Epithelial cell of esophagus (primary cell): ENCODE data around the gene PRKD1.
"Not testable (repeated sequence)": the region's sequence is repeated elsewhere in the genome, so short reads cannot be mapped to it uniquely, and the experiment has no call there.

ENCODE experiments used
- DNase-seq: peaks from one replicate; pipeline ENCODE4 v3.0.0; 2010; ENCODE audit warnings: low read depth
- H3K4me3 ChIP-seq: 2 replicates; pipeline ENCODE4 v1.5.1; 2011; ENCODE audit warnings: mild to moderate bottlenecking, low read length, control low read depth
- TF ChIP-seq, protein P1 (sequence below): IDR thresholded peaks from 2 replicates; pipeline ENCODE4 v1.5.1; 2011; ENCODE audit warnings: low read depth, mild to moderate bottlenecking, low read length, control low read depth, inconsistent platforms; ENCODE audit not compliant: insufficient read depth; ENCODE audit errors: missing control alignments

The PRKD1 gene

DNA sequence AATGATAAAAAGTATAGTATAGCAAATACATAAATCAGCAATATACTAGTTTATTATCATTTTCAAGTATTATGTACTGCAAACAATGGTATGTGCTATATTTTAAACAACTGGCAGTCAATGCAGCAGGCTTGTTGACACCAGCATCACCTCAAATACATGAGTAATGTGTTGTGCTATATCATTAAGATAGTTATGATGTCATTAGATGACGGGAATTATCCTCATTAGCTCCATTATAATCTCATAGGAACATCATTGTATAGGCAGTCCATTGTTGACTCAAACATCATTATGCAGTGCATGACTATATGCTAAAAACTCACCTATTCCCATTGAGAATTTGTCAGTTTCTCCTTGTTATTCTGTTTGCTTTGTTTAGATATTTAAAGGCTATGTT, 85.4 kb downstream of the PRKD1 start:
- H3K4me3 ChIP-seq, result no peak overlapping the region
- TF ChIP-seq, protein P1, sequence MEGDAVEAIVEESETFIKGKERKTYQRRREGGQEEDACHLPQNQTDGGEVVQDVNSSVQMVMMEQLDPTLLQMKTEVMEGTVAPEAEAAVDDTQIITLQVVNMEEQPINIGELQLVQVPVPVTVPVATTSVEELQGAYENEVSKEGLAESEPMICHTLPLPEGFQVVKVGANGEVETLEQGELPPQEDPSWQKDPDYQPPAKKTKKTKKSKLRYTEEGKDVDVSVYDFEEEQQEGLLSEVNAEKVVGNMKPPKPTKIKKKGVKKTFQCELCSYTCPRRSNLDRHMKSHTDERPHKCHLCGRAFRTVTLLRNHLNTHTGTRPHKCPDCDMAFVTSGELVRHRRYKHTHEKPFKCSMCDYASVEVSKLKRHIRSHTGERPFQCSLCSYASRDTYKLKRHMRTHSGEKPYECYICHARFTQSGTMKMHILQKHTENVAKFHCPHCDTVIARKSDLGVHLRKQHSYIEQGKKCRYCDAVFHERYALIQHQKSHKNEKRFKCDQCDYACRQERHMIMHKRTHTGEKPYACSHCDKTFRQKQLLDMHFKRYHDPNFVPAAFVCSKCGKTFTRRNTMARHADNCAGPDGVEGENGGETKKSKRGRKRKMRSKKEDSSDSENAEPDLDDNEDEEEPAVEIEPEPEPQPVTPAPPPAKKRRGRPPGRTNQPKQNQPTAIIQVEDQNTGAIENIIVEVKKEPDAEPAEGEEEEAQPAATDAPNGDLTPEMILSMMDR, result no peak
- no peak for DNase-seq

DNA sequence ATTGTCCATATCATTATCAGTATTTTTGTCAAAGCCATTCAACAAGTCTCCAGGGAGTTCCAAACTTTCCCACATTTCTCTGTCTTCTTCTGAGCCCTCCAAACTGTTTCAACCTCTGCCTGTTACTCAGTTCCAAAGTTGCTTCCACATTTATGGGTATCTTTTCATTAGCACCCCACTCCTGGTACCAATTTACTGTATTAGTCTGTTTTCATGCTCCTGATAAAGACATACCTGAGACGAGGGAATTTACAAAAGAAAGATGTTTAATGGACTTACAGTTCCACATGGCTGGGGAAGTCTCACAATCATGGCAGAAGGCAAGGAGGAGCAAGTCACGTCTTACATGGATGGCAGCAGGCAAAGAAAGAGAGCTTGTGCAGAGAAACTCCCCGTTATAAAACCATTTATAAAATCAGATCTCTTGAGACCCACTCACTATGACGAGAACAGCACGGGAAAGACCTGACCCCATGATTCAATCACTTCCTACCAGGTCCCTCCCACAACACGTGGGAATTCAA, 87.2 kb downstream of the PRKD1 start:
- not testable (repeated sequence) for H3K4me3 ChIP-seq, DNase-seq

DNA sequence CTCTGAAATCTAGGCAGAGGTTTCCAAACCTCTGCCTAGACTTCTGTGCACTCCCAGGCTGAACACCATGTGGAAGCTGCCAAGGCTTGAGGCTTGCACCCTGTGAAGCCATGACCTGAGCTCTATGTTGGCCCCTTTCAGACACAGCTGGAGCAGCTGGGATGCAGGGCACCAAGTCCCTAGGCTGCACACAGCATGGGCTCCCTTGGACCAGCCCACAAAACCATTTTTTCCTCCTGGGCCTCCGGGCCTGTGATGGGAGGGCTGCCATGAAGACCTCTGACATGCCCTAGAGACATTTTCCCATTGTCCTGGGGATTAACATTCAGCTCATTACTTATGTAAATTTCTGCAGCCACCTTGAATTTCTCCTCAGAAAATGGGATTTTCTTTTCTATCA, 88.0 kb downstream of the PRKD1 start:
- not testable (repeated sequence) for H3K4me3 ChIP-seq, DNase-seq

DNA sequence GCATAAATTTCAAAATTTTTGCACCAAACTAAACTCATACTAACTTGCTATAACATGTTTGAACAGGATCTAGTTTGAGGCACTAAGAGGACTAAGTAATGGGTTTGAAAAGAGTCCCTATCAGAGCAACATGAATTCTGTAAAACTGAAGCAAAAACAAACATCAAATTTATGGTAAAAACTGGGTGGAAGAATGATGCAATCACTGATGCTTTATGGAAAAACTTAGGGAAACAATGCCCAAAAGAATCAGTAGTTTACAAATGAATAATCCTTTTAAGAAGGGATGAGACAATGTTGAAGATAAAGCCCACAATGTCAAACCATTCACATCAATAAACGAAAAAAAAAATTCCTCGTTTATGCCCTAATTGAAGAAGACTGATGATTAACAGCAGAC, 88.9 kb downstream of the PRKD1 start:
- no peak overlapping the region for H3K4me3 ChIP-seq
- TF ChIP-seq, protein P1, result no peak

DNA sequence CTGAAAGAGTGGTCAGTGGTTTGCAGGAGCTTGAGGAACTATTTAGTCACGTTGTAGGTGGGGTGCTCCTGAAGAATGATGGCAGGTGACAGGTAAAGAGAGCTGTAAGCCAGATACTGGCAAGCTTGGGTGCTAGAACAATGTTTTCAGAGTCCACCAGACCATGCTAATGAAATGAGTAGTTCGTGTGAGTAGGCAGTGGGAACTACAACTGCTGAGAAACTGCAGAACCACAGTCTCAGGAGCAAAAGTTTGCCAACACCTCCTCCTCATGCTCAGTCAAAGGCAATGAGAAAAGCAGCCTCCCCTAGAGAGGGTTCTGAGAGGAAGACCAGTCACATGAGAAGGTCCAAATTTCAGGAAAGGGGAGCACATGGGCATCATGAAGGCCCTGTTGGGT, 91.3 kb downstream of the PRKD1 start:
- H3K4me3 ChIP-seq, result no peak overlapping the region
- no peak for DNase-seq
- TF ChIP-seq, protein P1, result no peak

More for the DNA sequence above, 88.9 kb downstream of the PRKD1 start:
- no peak for DNase-seq

DNA sequence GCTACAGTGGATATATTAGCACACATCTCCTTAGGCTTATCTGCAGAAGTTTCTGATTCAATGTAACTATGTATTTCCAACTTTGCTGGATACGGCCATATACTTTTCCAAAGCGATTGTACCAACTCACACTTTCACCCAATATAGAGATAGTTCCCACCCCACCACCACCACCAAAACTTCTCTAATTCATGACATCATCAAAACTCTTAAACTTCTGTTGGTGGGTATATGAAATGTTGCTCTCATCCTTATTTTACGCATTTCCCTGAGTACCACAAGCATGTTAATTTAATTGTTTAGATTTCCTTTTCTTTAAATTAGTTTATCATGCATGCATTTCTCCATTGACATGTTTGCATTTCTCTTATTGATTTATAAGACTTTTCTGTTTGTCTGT, 95.6 kb downstream of the PRKD1 start:
- no peak for DNase-seq
- no peak overlapping the region for H3K4me3 ChIP-seq
- TF ChIP-seq, protein P1, result no peak

DNA sequence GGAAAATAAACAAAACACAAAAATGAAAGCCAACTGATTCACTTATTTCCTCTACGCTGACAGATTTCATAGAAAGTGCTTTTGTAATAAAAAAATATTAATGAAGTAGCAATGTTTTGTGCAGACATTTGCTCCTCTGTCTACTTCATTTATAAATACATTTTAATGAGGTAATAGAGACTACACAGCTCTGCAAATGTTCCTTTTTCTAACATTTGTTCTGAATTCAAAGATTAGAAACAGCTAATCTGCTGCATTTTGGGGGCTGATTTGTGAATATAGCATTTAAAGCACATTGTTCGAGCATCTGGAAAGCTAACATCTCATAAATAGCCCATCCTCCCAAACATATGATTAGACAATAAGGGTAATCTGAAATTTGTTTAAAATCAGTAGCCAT, 97.8 kb downstream of the PRKD1 start:
- DNase-seq, result no peak
- TF ChIP-seq, protein P1, result no peak
- H3K4me3 ChIP-seq, result no peak overlapping the region

DNA sequence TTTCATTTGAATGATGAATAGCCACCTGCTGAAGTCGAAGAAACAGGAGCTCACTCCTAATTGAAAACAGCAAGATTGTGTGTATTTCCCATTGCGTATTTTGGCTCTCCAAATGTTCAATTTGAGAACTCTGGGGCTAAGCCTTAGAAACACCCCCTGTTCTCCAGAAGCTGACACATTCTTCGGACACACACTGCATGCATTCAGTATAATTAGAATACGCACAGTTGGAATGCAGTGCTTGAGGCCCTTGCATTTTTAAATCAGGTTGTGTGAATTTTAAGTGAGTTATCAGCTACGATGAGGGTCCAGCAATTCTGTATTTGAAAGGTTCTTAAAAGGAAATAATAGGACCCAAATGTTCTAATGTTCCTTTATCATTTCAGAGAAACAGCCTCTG, 103.8 kb downstream of the PRKD1 start:
- TF ChIP-seq, protein P1, result no peak
- DNase-seq, result no peak
- no peak overlapping the region for H3K4me3 ChIP-seq
